Keratinocyte (primary cell): ENCODE measurements around the gene ZNF543. TPM values are rescaled to one million over a fixed set of nuclear protein-coding genes. Genes with fewer than 3 reads are reported as not detected.

Source experiments
- DNase-seq: peaks from one replicate; pipeline ENCODE4 v3.0.0-alpha.2; 2011; ENCODE audit warnings: low read depth, missing footprints, low spot score
- FAIRE-seq: peaks from 2 replicates; lab custom pipeline; 2011; peaks lifted over from hg19 to GRCh38; lab: Jason Lieb, UNC
- H2AFZ ChIP-seq: 2 replicates; pipeline ENCODE4 v1.6.0; 2012; ENCODE audit warnings: low read length, control low read depth, inconsistent platforms; ENCODE audit not compliant: control insufficient read depth
- H3K27ac ChIP-seq: 2 replicates; pipeline ENCODE4 v1.5.1; 2011; ENCODE audit warnings: low read length; ENCODE audit not compliant: control insufficient read depth, insufficient read depth
- H3K27me3 ChIP-seq: 3 replicates; pipeline ENCODE4 v1.6.0; 2011; ENCODE audit warnings: low read length; ENCODE audit not compliant: control insufficient read depth, insufficient read depth; ENCODE audit errors: extremely low read depth
- H3K36me3 ChIP-seq, 2 experiments: 2 replicates in 1 of 2; 3 replicates in 1 of 2; pipeline ENCODE4 v1.5.1; 2011; ENCODE audit warnings: low read length in 2 of 2, mild to moderate bottlenecking in 1 of 2; ENCODE audit not compliant: control insufficient read depth in 2 of 2, insufficient read depth in 2 of 2; ENCODE audit errors: extremely low read depth in 1 of 2
- H3K4me1 ChIP-seq: 3 replicates; pipeline ENCODE4 v1.5.1; 2011; ENCODE audit warnings: low read length; ENCODE audit not compliant: control insufficient read depth, insufficient read depth; ENCODE audit errors: extremely low read depth
- H3K4me2 ChIP-seq: 3 replicates; pipeline ENCODE4 v1.6.0; 2011; ENCODE audit warnings: low read depth, low read length; ENCODE audit not compliant: control insufficient read depth, insufficient read depth; ENCODE audit errors: extremely low read depth
- H3K4me3 ChIP-seq, 3 experiments: fragments of 200-600 bp in 1 of 3; sonication (generic) in 1 of 3; 2 replicates in 2 of 3; 3 replicates in 1 of 3; pipeline ENCODE4 v1.5.1; 2011 to 2016; ENCODE audit warnings: low read length in 3 of 3, mild to moderate bottlenecking in 3 of 3, control low read depth in 2 of 3, inconsistent platforms in 1 of 3, low read depth in 1 of 3, mixed read lengths in 1 of 3, mixed run types in 1 of 3, moderate library complexity in 1 of 3; ENCODE audit not compliant: control insufficient read depth in 2 of 3, insufficient read depth in 2 of 3; ENCODE audit errors: extremely low read depth in 1 of 3
- H3K79me2 ChIP-seq: 2 replicates; pipeline ENCODE4 v1.6.0; 2012; ENCODE audit warnings: low read length; ENCODE audit not compliant: control insufficient read depth, insufficient read depth
- H3K9ac ChIP-seq: 3 replicates; pipeline ENCODE4 v1.6.0; 2011; ENCODE audit warnings: low read length; ENCODE audit not compliant: control insufficient read depth, insufficient read depth; ENCODE audit errors: extremely low read depth
- H3K9me1 ChIP-seq: 3 replicates; pipeline ENCODE4 v1.6.0; 2011; ENCODE audit warnings: low read length; ENCODE audit not compliant: control insufficient read depth, insufficient read depth; ENCODE audit errors: extremely low read depth
- H3K9me3 ChIP-seq: 2 replicates; pipeline ENCODE4 v1.5.1; 2012; ENCODE audit warnings: low read depth, low read length; ENCODE audit not compliant: control insufficient read depth
- H4K20me1 ChIP-seq: 3 replicates; pipeline ENCODE4 v1.6.0; 2011; ENCODE audit warnings: low read length; ENCODE audit not compliant: control insufficient read depth, insufficient read depth; ENCODE audit errors: extremely low read depth
- EZH2 ChIP-seq: IDR thresholded peaks from one replicate; pipeline ENCODE4 v1.6.1; 2012; ENCODE audit warnings: inconsistent platforms, mild to moderate bottlenecking, low read length, moderate library complexity
- dilution Hi-C: fragments of 300-500 bp; cut with MboI; formaldehyde crosslinking; loops from one replicate; pipeline ENCODE4 v1.7.0; 2020; ENCODE audit warnings: low sequenced_read_pairs; ENCODE audit not compliant: extremely low pct_ligation_motif_present
- polyA plus RNA-seq, 5 experiments: library from polyadenylated mRNA; depleted of rRNA in 3 of 5; stranded (reverse) in 3 of 5; stranded (forward) in 1 of 5; unstranded in 1 of 5; fragments of >200 nt; gene quantifications; 1 replicate in 1 of 5; 2 replicates in 3 of 5; 3 replicates in 1 of 5; pipeline versions ENCODE4 v1.2.1 to v1.2.3, GENCODE V29; 2011 to 2012; ENCODE audit warnings: missing spikeins in 2 of 5, low read depth in 1 of 5, low replicate concordance in 1 of 5
- TF ChIP-seq, protein P1 (sequence below), 3 experiments: IDR thresholded peaks in 1 of 3; conservative IDR thresholded peaks in 1 of 3; optimal IDR thresholded peaks in 1 of 3; 2 replicates in 2 of 3; 3 replicates in 1 of 3; pipeline versions ENCODE3 to v1.5.1; 2011; ENCODE audit warnings: low read length in 3 of 3, mild to moderate bottlenecking in 3 of 3, moderate library complexity in 2 of 3, control low read depth in 1 of 3, inconsistent platforms in 1 of 3; ENCODE audit not compliant: insufficient read depth in 2 of 3; ENCODE audit errors: extremely low read depth in 1 of 3

The ZNF543 gene
- polyA plus RNA-seq, 1 donor (not counting 4 experiments of a cell fraction or from before 2014, with no cell fraction given), result 2.5 TPM

DNA sequence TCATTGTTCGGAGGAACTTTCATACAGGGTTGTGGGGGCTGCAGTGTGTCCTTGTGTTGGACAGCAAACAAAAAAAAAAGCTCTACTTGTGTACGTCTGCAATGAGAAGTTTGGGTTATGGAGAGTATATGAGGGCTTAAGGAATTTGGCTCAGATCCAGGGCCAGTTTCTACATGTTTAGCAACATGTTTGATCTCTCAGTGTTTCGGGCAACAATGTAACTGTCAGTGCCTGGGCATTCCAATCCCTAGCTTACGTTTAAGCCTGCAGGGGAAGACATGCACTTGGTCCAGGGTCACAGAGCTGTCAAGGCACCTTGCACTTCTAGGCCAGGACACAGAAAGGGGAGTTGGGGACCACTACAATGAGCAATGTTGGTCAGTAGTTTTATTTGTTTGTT is 13.9 kb downstream of the ZNF543 start:
- H3K4me2 ChIP-seq, result peak overlapping the region; percentile 69
- peak; percentile 56 for DNase-seq
- TF ChIP-seq, protein P1, sequence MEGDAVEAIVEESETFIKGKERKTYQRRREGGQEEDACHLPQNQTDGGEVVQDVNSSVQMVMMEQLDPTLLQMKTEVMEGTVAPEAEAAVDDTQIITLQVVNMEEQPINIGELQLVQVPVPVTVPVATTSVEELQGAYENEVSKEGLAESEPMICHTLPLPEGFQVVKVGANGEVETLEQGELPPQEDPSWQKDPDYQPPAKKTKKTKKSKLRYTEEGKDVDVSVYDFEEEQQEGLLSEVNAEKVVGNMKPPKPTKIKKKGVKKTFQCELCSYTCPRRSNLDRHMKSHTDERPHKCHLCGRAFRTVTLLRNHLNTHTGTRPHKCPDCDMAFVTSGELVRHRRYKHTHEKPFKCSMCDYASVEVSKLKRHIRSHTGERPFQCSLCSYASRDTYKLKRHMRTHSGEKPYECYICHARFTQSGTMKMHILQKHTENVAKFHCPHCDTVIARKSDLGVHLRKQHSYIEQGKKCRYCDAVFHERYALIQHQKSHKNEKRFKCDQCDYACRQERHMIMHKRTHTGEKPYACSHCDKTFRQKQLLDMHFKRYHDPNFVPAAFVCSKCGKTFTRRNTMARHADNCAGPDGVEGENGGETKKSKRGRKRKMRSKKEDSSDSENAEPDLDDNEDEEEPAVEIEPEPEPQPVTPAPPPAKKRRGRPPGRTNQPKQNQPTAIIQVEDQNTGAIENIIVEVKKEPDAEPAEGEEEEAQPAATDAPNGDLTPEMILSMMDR (optimal IDR thresholded peaks at IDR 0.05 in 1 of 3, IDR thresholded peaks at IDR 0.05 in 1 of 3, conservative IDR thresholded peaks at IDR 0.05 in 1 of 3; ENCODE audit: extremely low read depth in 1 of 3, insufficient read depth in 2 of 3, low read length in 3 of 3), result no peak
- no peak for TF ChIP-seq EZH2
- H3K4me1 ChIP-seq, result peaks cover 12% of the 10 kb centered on the region
- no peaks in the 10 kb centered on the region for H3K27me3 ChIP-seq
- no peaks in the 10 kb centered on the region for H3K79me2 ChIP-seq
- dilution Hi-C loops, result no loop called here
- H3K9me3 ChIP-seq, result no peaks in the 10 kb centered on the region
- H3K36me3 ChIP-seq, result no peaks in the 10 kb centered on the region
- peak overlapping the region; percentile 48 for H3K27ac ChIP-seq
- no peaks in the 10 kb centered on the region for H3K9me1 ChIP-seq
- H3K9ac ChIP-seq, result no peak overlapping the region
- peak; percentile 99 for FAIRE-seq
- H2AFZ ChIP-seq, result no peak overlapping the region
- H3K4me3 ChIP-seq, result peak overlapping the region in 1 of 3 experiments; percentile 18
- H4K20me1 ChIP-seq, result no peaks in the 10 kb centered on the region

GRCh38 chr19:57338877-57339276 is 18.6 kb downstream of the ZNF543 start:
- FAIRE-seq, result no peak
- H3K9me1 ChIP-seq, result no peaks in the 10 kb centered on the region
- H3K4me3 ChIP-seq, result no peak overlapping the region

More at GRCh38 chr19:57338877-57339276, 18.6 kb downstream of the ZNF543 start:
- no peak overlapping the region for H3K4me2 ChIP-seq
- dilution Hi-C loops, result no loop called here
- no peaks in the 10 kb centered on the region for H3K36me3 ChIP-seq
- no peaks in the 10 kb centered on the region for H3K9me3 ChIP-seq
- no peak overlapping the region for H3K27ac ChIP-seq
- no peak for TF ChIP-seq EZH2
- TF ChIP-seq, protein P1 (optimal IDR thresholded peaks at IDR 0.05 in 1 of 3, IDR thresholded peaks at IDR 0.05 in 1 of 3, conservative IDR thresholded peaks at IDR 0.05 in 1 of 3; ENCODE audit: extremely low read depth in 1 of 3, insufficient read depth in 2 of 3, low read length in 3 of 3), result no peak
- no peak overlapping the region for H3K9ac ChIP-seq
- no peaks in the 10 kb centered on the region for H4K20me1 ChIP-seq
- no peaks in the 10 kb centered on the region for H3K79me2 ChIP-seq
- DNase-seq, result no peak
- no peak overlapping the region for H2AFZ ChIP-seq
- no peaks in the 10 kb centered on the region for H3K27me3 ChIP-seq
- H3K4me1 ChIP-seq, result peaks cover 8% of the 10 kb centered on the region
